T47D (cell line): ENCODE results near the gene BCAS1.
"Not testable (repeated sequence)": the region's sequence is repeated elsewhere in the genome, so short reads cannot be mapped to it uniquely, and the experiment has no call there.

Source experiments
- DNase-seq, 2 experiments: peaks; one replicate each; pipeline versions ENCODE4 v3.0.0 to v3.0.0-alpha.2; 2011 to 2012; ENCODE audit warnings: low read depth in 1 of 2, low spot score in 1 of 2
- JUND ChIP-seq: IDR thresholded peaks from 2 replicates; pipeline ENCODE4 v1.6.1; 2012; ENCODE audit warnings: low read depth
- in situ Hi-C: cut with HindIII; loops from 2 replicates; pipeline ENCODE4 v1.10.0; 2016; ENCODE audit warnings: low sequenced_read_pairs, low pct_unique_long_range_greater_than_20kb

Gene BCAS1

DNA sequence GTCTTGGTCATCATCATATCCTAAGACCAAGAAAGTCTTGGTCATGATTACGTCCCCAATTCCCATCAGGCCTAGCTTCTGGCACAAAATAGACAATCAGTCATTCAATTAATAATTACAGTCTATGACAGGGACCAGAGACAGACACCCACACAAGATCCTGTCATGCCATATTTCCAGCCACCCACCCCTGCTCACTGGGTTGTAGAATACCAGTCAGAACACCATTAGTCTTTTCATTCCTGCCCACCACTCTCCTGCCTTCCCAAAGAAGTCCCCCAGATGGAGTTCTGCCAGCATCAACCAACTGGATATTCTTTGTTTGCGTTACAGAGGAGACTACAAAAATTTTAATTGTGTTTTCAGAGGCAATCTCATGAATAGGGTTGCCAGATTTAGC lies 81.0 kb downstream of the BCAS1 start:
- DNase-seq = no peak
- in situ Hi-C loops = no loop called here
- TF ChIP-seq JUND = no peak

DNA sequence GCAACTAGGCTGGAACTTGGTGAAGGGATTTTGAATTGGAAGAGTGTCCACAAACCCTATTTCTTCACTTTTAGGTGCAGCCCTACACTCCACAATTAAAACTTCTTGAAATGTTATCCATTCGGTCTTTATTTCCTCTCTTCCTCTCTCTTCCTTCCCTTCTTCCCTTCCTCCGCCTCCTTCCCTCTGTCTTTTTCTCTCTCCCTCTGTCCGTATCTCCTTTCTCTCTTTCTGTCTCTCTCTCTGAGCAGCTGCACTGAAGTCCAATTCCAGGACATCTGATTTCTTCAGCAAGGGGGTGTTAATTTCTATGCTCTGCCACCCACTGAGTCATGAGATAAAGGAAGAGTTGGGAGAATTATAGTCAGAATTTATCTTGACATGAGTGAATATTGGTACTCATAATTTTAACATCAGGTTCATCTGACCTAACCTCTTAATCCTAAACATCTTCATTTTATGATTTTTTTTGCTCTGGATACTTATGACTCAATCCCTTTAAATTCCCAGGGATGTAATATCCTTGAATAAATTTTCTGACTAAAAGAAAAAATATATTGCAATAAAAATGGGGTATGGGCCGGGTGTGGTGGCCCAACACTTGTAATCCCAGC lies 84.2 kb downstream of the BCAS1 start:
- in situ Hi-C loops = no loop called here
- no peak for DNase-seq
- TF ChIP-seq JUND = no peak

GRCh38 chr20:53985150-53985518 lies 85.3 kb downstream of the BCAS1 start:
- TF ChIP-seq JUND = no peak
- in situ Hi-C loops = no loop called here
- no peak for DNase-seq

- no peak for DNase-seq
- no peak for TF ChIP-seq JUND
- in situ Hi-C loops = no loop called here
Measured at GRCh38 chr20:53984356-53985149, 85.8 kb downstream of the BCAS1 start.

DNA sequence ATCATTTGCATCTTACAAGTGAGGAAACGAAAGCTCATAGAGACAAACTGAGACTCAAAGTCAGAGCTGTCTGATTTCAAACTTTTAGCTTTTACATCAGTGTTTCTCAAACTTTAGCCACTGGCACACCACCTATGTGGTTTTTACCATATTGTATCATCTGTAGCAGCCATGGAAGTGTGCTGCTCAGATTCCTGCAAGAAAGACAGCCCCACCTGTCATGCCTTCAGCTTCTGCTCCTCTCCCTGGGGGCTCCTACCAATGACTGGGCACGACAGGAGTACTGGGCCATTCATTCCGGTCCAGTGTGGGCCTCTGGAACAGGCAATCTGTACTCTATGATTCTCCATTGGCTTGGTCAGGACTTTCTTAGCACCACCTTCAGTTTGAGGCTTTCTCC lies 87.0 kb downstream of the BCAS1 start:
- no peak for TF ChIP-seq JUND
- DNase-seq = no peak
- in situ Hi-C loops = no loop called here

- no peak for TF ChIP-seq JUND
- in situ Hi-C loops = no loop called here
Measured at GRCh38 chr20:53982624-53983023, 87.8 kb downstream of the BCAS1 start.

GRCh38 chr20:53981752-53982437 lies 88.5 kb downstream of the BCAS1 start:
- no peak for TF ChIP-seq JUND
- DNase-seq = no peak
- in situ Hi-C loops = no loop called here

More at GRCh38 chr20:53982624-53983023, 87.8 kb downstream of the BCAS1 start:
- DNase-seq = no peak

- in situ Hi-C loops = no loop called here
- TF ChIP-seq JUND = no peak
- DNase-seq = no peak
Measured at GRCh38 chr20:53981130-53981529, 89.3 kb downstream of the BCAS1 start.

DNA sequence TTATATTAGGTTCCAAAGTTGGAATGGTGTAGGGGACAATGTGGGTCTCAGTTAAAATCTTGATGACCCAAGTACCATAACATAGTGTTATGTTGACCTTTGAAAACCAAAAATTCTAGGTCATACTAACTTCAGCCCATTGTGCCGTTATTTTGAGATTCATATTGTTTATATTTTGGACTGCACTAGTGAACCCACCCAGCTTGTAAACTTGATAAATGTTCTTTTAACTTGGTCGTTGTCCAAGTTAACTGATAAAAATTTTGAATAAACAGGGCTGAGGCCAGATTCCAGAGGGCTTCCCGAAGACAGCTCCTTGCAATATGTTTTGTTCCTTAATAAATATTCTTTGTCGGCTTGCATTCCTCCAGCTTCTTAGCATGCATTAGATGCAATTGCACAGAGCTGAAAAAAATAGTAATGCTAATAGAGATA lies 90.3 kb downstream of the BCAS1 start:
- no peak for DNase-seq
- TF ChIP-seq JUND = no peak
- in situ Hi-C loops = no loop called here

GRCh38 chr20:53978497-53978896 lies 91.9 kb downstream of the BCAS1 start:
- in situ Hi-C loops = no loop called here
- TF ChIP-seq JUND = no peak
- no peak for DNase-seq

- TF ChIP-seq JUND = no peak
- in situ Hi-C loops = no loop called here
- DNase-seq = no peak
Measured at GRCh38 chr20:53977391-53977790, 93.0 kb downstream of the BCAS1 start.

GRCh38 chr20:53975761-53976160 lies 94.6 kb downstream of the BCAS1 start:
- no peak for TF ChIP-seq JUND
- in situ Hi-C loops = no loop called here
- no peak for DNase-seq

- DNase-seq = no peak
- TF ChIP-seq JUND = no peak
- in situ Hi-C loops = no loop called here
Measured at GRCh38 chr20:53974785-53975555, 95.4 kb downstream of the BCAS1 start.

- DNase-seq, in situ Hi-C loops: not testable (repeated sequence)
Measured at GRCh38 chr20:53973882-53974281, 96.5 kb downstream of the BCAS1 start.
